H9 (cell line): ENCODE results near the gene SLC11A1. TPM values are rescaled to one million over a fixed set of nuclear protein-coding genes. Genes with fewer than 3 reads are reported as not detected.

Source experiments
- DNase-seq: peaks from one replicate; pipeline ENCODE4 v3.0.0-alpha.2; 2017
- H2AFZ ChIP-seq: one replicate; pipeline ENCODE4 v1.6.1; 2013; ENCODE audit warnings: mild to moderate bottlenecking, low read length, control low read depth, moderate library complexity
- H2AK5ac ChIP-seq: 2 replicates; pipeline ENCODE4 v1.6.1; 2013; ENCODE audit warnings: low read length, control low read depth, mixed read lengths; ENCODE audit not compliant: insufficient read length
- H2BK120ac ChIP-seq: one replicate; pipeline ENCODE4 v1.6.1; 2013; ENCODE audit warnings: low read depth, mild to moderate bottlenecking, low read length, control low read depth, inconsistent platforms; ENCODE audit not compliant: poor library complexity, severe bottlenecking
- H2BK12ac ChIP-seq: 2 replicates; pipeline ENCODE4 v1.6.1; 2013; ENCODE audit warnings: low read length, control low read depth, mixed read lengths, low read depth; ENCODE audit not compliant: insufficient read length
- H2BK15ac ChIP-seq: 2 replicates; pipeline ENCODE4 v1.6.1; 2013; ENCODE audit warnings: low read depth, low read length, control low read depth
- H2BK20ac ChIP-seq: one replicate; pipeline ENCODE4 v1.6.1; 2013; ENCODE audit warnings: low read depth, mild to moderate bottlenecking, low read length, control low read depth, inconsistent platforms; ENCODE audit not compliant: poor library complexity, severe bottlenecking
- H2BK5ac ChIP-seq: 2 replicates; pipeline ENCODE4 v1.6.1; 2013; ENCODE audit warnings: low read length, control low read depth, mixed read lengths; ENCODE audit not compliant: insufficient read length
- H3K14ac ChIP-seq: 2 replicates; pipeline ENCODE4 v1.6.1; 2013; ENCODE audit warnings: low read length, control low read depth; ENCODE audit not compliant: insufficient read depth
- H3K18ac ChIP-seq: 2 replicates; pipeline ENCODE4 v1.6.1; 2013; ENCODE audit warnings: low read depth, mild to moderate bottlenecking, mixed read lengths, low read length, control low read depth; ENCODE audit not compliant: insufficient read length
- H3K23ac ChIP-seq: 2 replicates; pipeline ENCODE4 v1.6.1; 2013; ENCODE audit warnings: low read length, control low read depth, mixed read lengths, low read depth; ENCODE audit not compliant: insufficient read length
- H3K23me2 ChIP-seq: 2 replicates; pipeline ENCODE4 v1.6.1; 2013; ENCODE audit warnings: low read depth, mild to moderate bottlenecking, mixed read lengths, low read length, control low read depth; ENCODE audit not compliant: insufficient read length, poor library complexity, severe bottlenecking
- H3K27ac ChIP-seq: 2 replicates; pipeline ENCODE4 v1.5.1; 2013; ENCODE audit warnings: low read length, control low read depth, mixed read lengths, low read depth; ENCODE audit not compliant: insufficient read length
- H3K27me3 ChIP-seq: 2 replicates; pipeline ENCODE4 v1.6.1; 2013; ENCODE audit warnings: low read length, control low read depth, inconsistent platforms; ENCODE audit not compliant: insufficient read depth
- H3K4ac ChIP-seq: 2 replicates; pipeline ENCODE4 v1.6.1; 2013; ENCODE audit warnings: low read depth, mild to moderate bottlenecking, control low read depth, inconsistent platforms, low read length, moderate library complexity
- H3K4me1 ChIP-seq: 2 replicates; pipeline ENCODE4 v1.6.1; 2013; ENCODE audit warnings: low read length, control low read depth, inconsistent platforms; ENCODE audit not compliant: insufficient read depth
- H3K4me2 ChIP-seq: 2 replicates; pipeline ENCODE4 v1.6.1; 2013; ENCODE audit warnings: low read length, control low read depth, mixed read lengths; ENCODE audit not compliant: insufficient read length, insufficient read depth
- H3K56ac ChIP-seq: 2 replicates; pipeline ENCODE4 v1.6.1; 2013; ENCODE audit warnings: low read depth, mild to moderate bottlenecking, mixed read lengths, low read length, control low read depth; ENCODE audit not compliant: insufficient read length
- H3K79me1 ChIP-seq: 2 replicates; pipeline ENCODE4 v1.6.1; 2013; ENCODE audit warnings: low read depth, mild to moderate bottlenecking, moderate library complexity, low read length, control low read depth, inconsistent platforms; ENCODE audit not compliant: insufficient read depth, poor library complexity, severe bottlenecking
- H3K79me2 ChIP-seq: 2 replicates; pipeline ENCODE4 v1.6.1; 2013; ENCODE audit warnings: low read length, control low read depth, inconsistent platforms; ENCODE audit not compliant: insufficient read depth
- H3K9ac ChIP-seq: 2 replicates; pipeline ENCODE4 v1.6.1; 2013; ENCODE audit warnings: low read length, control low read depth, mixed read lengths; ENCODE audit not compliant: insufficient read length; ENCODE audit errors: extremely low read depth
- H3K9me3 ChIP-seq: one replicate; pipeline ENCODE4 v1.6.1; 2013; ENCODE audit warnings: low read depth, low read length, inconsistent platforms; ENCODE audit not compliant: control insufficient read depth
- H3T11ph ChIP-seq: one replicate; pipeline ENCODE4 v1.6.1; 2013; ENCODE audit warnings: mild to moderate bottlenecking, low read length, control low read depth, inconsistent platforms
- H4K20me1 ChIP-seq: one replicate; pipeline ENCODE4 v1.6.1; 2013; ENCODE audit not compliant: control insufficient read depth, insufficient read length, insufficient read depth
- H4K5ac ChIP-seq: 2 replicates; pipeline ENCODE4 v1.6.1; 2013; ENCODE audit warnings: low read depth, mild to moderate bottlenecking, mixed read lengths, low read length, control low read depth; ENCODE audit not compliant: insufficient read length
- H4K8ac ChIP-seq: replicated peaks from 2 replicates; pipeline ENCODE4 v1.6.1; 2013; ENCODE audit warnings: low read length, control low read depth, mixed read lengths, low read depth; ENCODE audit not compliant: insufficient read length
- H4K91ac ChIP-seq: 2 replicates; pipeline ENCODE4 v1.6.1; 2013; ENCODE audit warnings: low read depth, mild to moderate bottlenecking, moderate library complexity, mixed read lengths, low read length, control low read depth; ENCODE audit not compliant: insufficient read length
- H3K27ac Mint-ChIP-seq, 3 experiments: 2 replicates in 2 of 3; 3 replicates in 1 of 3; pipeline ENCODE4 v1.8.0; 2020 to 2021; ENCODE audit warnings: mixed read lengths in 3 of 3, mild to moderate bottlenecking in 1 of 3, moderate library complexity in 1 of 3
- H3K27me3 Mint-ChIP-seq: 2 replicates; pipeline ENCODE4 v1.8.0; 2021; ENCODE audit warnings: low read depth, mild to moderate bottlenecking, moderate library complexity, mixed read lengths
- H3K36me3 Mint-ChIP-seq, 3 experiments: 2 replicates in 2 of 3; 3 replicates in 1 of 3; pipeline ENCODE4 v1.8.0; 2020 to 2021; ENCODE audit warnings: low read depth in 3 of 3, mixed read lengths in 3 of 3; ENCODE audit not compliant: insufficient read depth in 1 of 3
- H3K4me1 Mint-ChIP-seq, 2 experiments: 2 replicates each; pipeline ENCODE4 v1.8.0; 2020; ENCODE audit warnings: mixed read lengths in 2 of 2
- H3K4me3 Mint-ChIP-seq, 2 experiments: 2 replicates in 1 of 2; 3 replicates in 1 of 2; pipeline ENCODE4 v1.8.0; 2020 to 2021; ENCODE audit warnings: mild to moderate bottlenecking in 2 of 2, mixed read lengths in 2 of 2, moderate library complexity in 1 of 2
- H3K9me3 Mint-ChIP-seq, 2 experiments: 2 replicates in 1 of 2; 3 replicates in 1 of 2; pipeline ENCODE4 v1.8.0; 2020; ENCODE audit warnings: mild to moderate bottlenecking in 2 of 2, mixed read lengths in 2 of 2, moderate library complexity in 1 of 2
- WGBS: extraction: QIAGEN DNeasy Blood & Tissue Kit; methylation state at CpG from one replicate; pipeline ENCODE4 v1.1.7; 2013; ENCODE audit warnings: missing lambda C conversion rate, low lambda C conversion rate, mixed read lengths; ENCODE audit not compliant: insufficient read length; ENCODE audit errors: extremely low coverage; 5-methylcytosine and 5-hydroxymethylcytosine counted together
- total RNA-seq: library from RNA; stranded (reverse); gene quantifications from 2 replicates; pipeline ENCODE4 v1.2.1, GENCODE V29; 2021
- TF ChIP-seq, protein P1 (sequence below): fragments of 200-600 bp; sonication (generic); conservative IDR thresholded peaks from 3 replicates; pipeline ENCODE4 v1.8.0; 2021; ENCODE audit warnings: antibody characterized with exemption, mild to moderate bottlenecking

Gene SLC11A1
- total RNA-seq, 1 experiment from 2014 or later, result 0.11 TPM

DNA sequence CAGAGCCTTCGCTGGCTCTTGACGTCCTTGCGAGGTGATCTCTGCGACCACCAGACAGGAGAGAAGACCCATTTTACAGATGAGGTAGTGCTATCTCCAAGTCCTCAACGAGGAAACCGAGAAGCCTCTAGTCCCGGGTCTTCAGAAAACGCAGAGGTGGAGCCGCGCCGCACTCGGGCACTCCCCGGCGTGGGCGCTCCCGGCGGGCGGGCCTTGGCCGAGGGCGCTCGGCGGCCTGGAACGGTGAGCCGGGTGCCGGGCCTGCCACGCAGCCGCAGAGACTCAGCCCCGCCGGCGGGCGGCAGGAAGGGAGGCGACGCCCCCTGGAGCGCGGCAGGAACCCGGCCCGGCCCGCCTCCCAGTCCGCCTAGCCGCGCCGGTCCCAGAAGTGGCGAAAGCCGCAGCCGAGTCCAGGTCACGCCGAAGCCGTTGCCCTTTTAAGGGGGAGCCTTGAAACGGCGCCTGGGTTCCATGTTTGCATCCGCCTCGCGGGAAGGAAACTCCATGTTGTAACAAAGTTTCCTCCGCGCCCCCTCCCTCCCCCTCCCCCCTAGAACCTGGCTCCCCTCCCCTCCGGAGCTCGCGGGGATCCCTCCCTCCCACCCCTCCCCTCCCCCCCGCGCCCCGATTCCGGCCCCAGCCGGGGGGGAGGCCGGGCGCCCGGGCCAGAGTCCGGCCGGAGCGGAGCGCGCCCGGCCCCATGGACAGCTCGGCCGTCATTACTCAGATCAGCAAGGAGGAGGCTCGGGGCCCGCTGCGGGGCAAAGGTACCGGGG, 17.5 kb downstream of the SLC11A1 start, which contains the start of gene CTDSP1:
TSS of gene CTDSP1 (plus strand) at position 478 of the 776 bp plus-strand sequence. CDS start at position 701, 223 bp downstream.
- Histone ChIP-seq H3K79me2 (no peaks in the 10 kb centered on the region), H4K8ac (no peak within 1 kb of the TSS), H3K56ac (no peak within 1 kb of the TSS), H3K27ac (no peak within 1 kb of the TSS), H3K4me1 (no peaks in the 10 kb centered on the region; the same call in 1 of the 2 replicates), H3K4ac (no peak within 1 kb of the TSS), H4K91ac (no peak within 1 kb of the TSS), H2AK5ac (no peak within 1 kb of the TSS), H3K23ac (no peak within 1 kb of the TSS), H2AFZ (no peak within 1 kb of the TSS), H3K14ac (no peak within 1 kb of the TSS), H3K23me2 (peaks cover 34% of the 10 kb centered on the region), H3K9ac (no peak within 1 kb of the TSS), H3K4me2 (peak within 1 kb of the TSS; percentile 93), H2BK120ac (no peak within 1 kb of the TSS), H3K9me3 (no peaks in the 10 kb centered on the region), H2BK12ac (no peak within 1 kb of the TSS), H3T11ph (no peak within 1 kb of the TSS), H2BK5ac (no peak within 1 kb of the TSS), H3K27me3 (peaks cover 20% of the 10 kb centered on the region), H2BK20ac (no peak within 1 kb of the TSS), H4K5ac (no peak within 1 kb of the TSS), H3K18ac (no peak within 1 kb of the TSS), H4K20me1 (no peaks in the 10 kb centered on the region), H2BK15ac (no peak within 1 kb of the TSS), H3K79me1 (no peaks in the 10 kb centered on the region)
- TF ChIP-seq, protein P1, sequence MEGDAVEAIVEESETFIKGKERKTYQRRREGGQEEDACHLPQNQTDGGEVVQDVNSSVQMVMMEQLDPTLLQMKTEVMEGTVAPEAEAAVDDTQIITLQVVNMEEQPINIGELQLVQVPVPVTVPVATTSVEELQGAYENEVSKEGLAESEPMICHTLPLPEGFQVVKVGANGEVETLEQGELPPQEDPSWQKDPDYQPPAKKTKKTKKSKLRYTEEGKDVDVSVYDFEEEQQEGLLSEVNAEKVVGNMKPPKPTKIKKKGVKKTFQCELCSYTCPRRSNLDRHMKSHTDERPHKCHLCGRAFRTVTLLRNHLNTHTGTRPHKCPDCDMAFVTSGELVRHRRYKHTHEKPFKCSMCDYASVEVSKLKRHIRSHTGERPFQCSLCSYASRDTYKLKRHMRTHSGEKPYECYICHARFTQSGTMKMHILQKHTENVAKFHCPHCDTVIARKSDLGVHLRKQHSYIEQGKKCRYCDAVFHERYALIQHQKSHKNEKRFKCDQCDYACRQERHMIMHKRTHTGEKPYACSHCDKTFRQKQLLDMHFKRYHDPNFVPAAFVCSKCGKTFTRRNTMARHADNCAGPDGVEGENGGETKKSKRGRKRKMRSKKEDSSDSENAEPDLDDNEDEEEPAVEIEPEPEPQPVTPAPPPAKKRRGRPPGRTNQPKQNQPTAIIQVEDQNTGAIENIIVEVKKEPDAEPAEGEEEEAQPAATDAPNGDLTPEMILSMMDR, result no peak
- Mint-ChIP-seq H3K9me3 (no peaks in the 10 kb centered on the region), H3K27me3 (peaks cover 36% of the 10 kb centered on the region), H3K27ac (peak within 1 kb of the TSS in 1 of 3 experiments; percentile 83; a peak in 1 of 7 replicates), H3K4me1 (peaks cover 24 to 31% of the 10 kb centered on the region in 2 experiments), H3K36me3 (peaks cover 4 to 23% (median 21%) of the 10 kb centered on the region in 3 experiments; a peak in 6 of 7 replicates), H3K4me3 (peak within 1 kb of the TSS; percentile 90 to 92)
- DNase-seq, result peak; percentile 95
- WGBS, result no CpG with 5 or more reads among the region's 78 CpGs
